Suprapubic skin (tissue), 3 donors: Measurements from ENCODE around the gene CHKB.

Experiments
- CTCF ChIP-seq, 2 donors: fragments of 200-600 bp in 1 of 2; fragments of 450-650 bp in 1 of 2; sonication (generic) in 1 of 2; IDR thresholded peaks; one replicate each; pipeline ENCODE4 v1.5.1; 2016 to 2019; ENCODE audit warnings: antibody characterized with exemption in 2 of 2, mild to moderate bottlenecking in 1 of 2, moderate library complexity in 1 of 2
- POLR2AphosphoS5 ChIP-seq, 3 donors: sonication (generic); formaldehyde crosslinking; IDR thresholded peaks; one replicate each; pipeline ENCODE4 v1.6.1; 2017; ENCODE audit warnings: antibody characterized with exemption in 3 of 3

DNA sequence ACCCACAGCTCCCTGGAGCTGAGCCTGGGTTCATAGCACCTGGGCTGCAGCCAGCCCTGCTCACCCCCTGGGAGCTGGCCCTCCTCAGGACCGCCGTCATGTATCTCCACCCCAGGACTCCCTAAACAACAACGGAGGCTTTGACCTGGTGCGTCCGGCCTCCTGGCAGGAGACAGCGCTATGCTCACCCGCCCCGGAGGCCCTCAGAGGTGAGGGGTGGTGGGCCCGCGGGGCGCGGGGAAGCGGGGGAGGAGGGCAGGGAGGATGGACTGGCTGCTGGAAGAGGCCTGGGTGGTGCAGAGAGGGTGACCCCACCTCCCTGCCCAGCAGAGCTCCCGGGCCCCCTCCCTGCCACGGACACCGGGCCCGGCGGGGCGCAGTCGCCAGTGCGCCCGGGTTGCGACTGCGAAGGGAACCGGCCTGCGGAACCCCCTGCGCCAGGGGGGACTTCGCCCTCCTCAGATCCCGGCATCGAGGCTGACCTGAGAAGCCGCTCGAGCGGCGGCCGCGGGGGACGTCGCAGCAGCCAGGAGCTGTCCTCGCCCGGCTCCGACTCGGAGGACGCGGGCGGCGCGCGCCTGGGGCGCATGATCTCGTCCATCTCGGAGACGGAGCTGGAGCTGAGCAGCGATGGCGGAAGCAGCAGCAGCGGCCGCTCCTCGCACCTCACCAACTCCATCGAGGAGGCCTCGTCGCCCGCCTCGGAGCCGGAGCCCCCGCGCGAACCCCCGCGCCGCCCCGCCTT is 21.0 kb upstream of the CHKB start:
- TF ChIP-seq CTCF (IDR thresholded peaks at IDR 0.05) (no peak), POLR2AphosphoS5 (IDR thresholded peaks at IDR 0.05) (no peak)
